H1 (cell line): ENCODE results near the gene KAZALD1. TPM values are rescaled to one million over a fixed set of nuclear protein-coding genes. Genes with fewer than 3 reads are reported as not detected.

ENCODE experiments used
- CTCF ChIA-PET: fragments of 300-600 bp; sonication (Branson Sonifier 250); formaldehyde crosslinking; loops from one replicate; lab custom pipeline; 2021; ENCODE audit not compliant: partially characterized antibody; lab: Charles Lee
- POLR2A ChIA-PET: fragments of 300-600 bp; sonication (Branson Sonifier 250); formaldehyde crosslinking; loops from one replicate; lab custom pipeline; 2021; ENCODE audit warnings: inconsistent platforms; ENCODE audit not compliant: partially characterized antibody; lab: Charles Lee
- DNase-seq, 2 experiments: peaks; one replicate each; pipeline versions ENCODE4 v3.0.0 to v3.0.0-alpha.2; 2010 to 2022; ENCODE audit warnings: low spot score in 2 of 2, low read depth in 1 of 2, mixed read lengths in 1 of 2
- FAIRE-seq: peaks from 2 replicates; lab custom pipeline; 2011; peaks lifted over from hg19 to GRCh38; lab: Jason Lieb, UNC
- H2AFZ ChIP-seq: 2 replicates; pipeline ENCODE4 v1.8.1; 2012; ENCODE audit warnings: low read length, inconsistent platforms
- H2AK5ac ChIP-seq: 2 replicates; pipeline ENCODE4 v1.6.1; 2013; ENCODE audit warnings: low read depth, low read length
- H2BK120ac ChIP-seq: replicated peaks from 2 replicates; pipeline ENCODE3; 2013; ENCODE audit warnings: low read depth, low read length, inconsistent platforms
- H2BK12ac ChIP-seq: 2 replicates; pipeline ENCODE4 v1.6.1; 2013; ENCODE audit warnings: low read depth, low read length
- H2BK15ac ChIP-seq: 2 replicates; pipeline ENCODE4 v1.6.1; 2013; ENCODE audit warnings: low read length
- H2BK20ac ChIP-seq: 2 replicates; pipeline ENCODE4 v1.6.1; 2013; ENCODE audit warnings: low read length
- H2BK5ac ChIP-seq: 2 replicates; pipeline ENCODE4 v1.6.1; 2013; ENCODE audit warnings: low read depth, low read length
- H3K14ac ChIP-seq: 2 replicates; pipeline ENCODE4 v1.6.1; 2013; ENCODE audit warnings: inconsistent platforms; ENCODE audit not compliant: insufficient read length
- H3K18ac ChIP-seq: 2 replicates; pipeline ENCODE4 v1.6.1; 2013; ENCODE audit warnings: low read length; ENCODE audit errors: extremely low read depth
- H3K23ac ChIP-seq: 2 replicates; pipeline ENCODE4 v1.6.1; 2013; ENCODE audit warnings: inconsistent platforms; ENCODE audit not compliant: insufficient read length
- H3K23me2 ChIP-seq: 2 replicates; pipeline ENCODE4 v1.6.1; 2013; ENCODE audit warnings: low read depth, low read length
- H3K27ac ChIP-seq: 2 replicates; pipeline ENCODE4 v1.6.1; 2011; ENCODE audit warnings: low read depth, low read length, inconsistent platforms
- H3K27me3 ChIP-seq, 4 experiments: replicated peaks in 1 of 4; 1 replicate in 1 of 4; 2 replicates in 3 of 4; pipeline versions ENCODE4 v1.6.1 to v1.8.1; 2011 to 2013; ENCODE audit warnings: low read length in 3 of 4, mild to moderate bottlenecking in 3 of 4, inconsistent platforms in 2 of 4, mixed read lengths in 2 of 4, moderate library complexity in 1 of 4; ENCODE audit not compliant: control insufficient read depth in 3 of 4, insufficient read depth in 3 of 4; ENCODE audit errors: extremely low read depth in 1 of 4
- H3K36me3 ChIP-seq, 4 experiments: 2 replicates each; pipeline versions ENCODE4 v1.6.1 to v1.8.1; 2011 to 2013; ENCODE audit warnings: mild to moderate bottlenecking in 4 of 4, low read length in 3 of 4, moderate library complexity in 2 of 4, control low read depth in 1 of 4, inconsistent platforms in 1 of 4; ENCODE audit not compliant: insufficient read depth in 4 of 4, control insufficient read depth in 2 of 4
- H3K4ac ChIP-seq: replicated peaks from 2 replicates; pipeline ENCODE3; 2013; ENCODE audit warnings: low read length, low read depth, mixed read lengths, inconsistent platforms; ENCODE audit not compliant: insufficient read length
- H3K4me1 ChIP-seq, 4 experiments: replicated peaks in 1 of 4; 1 replicate in 1 of 4; 2 replicates in 3 of 4; pipeline versions ENCODE4 v1.6.1 to v1.8.1; 2011 to 2013; ENCODE audit warnings: low read length in 3 of 4, inconsistent platforms in 2 of 4, mixed read lengths in 1 of 4; ENCODE audit not compliant: insufficient read depth in 4 of 4, control insufficient read depth in 3 of 4
- H3K4me2 ChIP-seq, 2 experiments: 2 replicates each; pipeline versions ENCODE4 v1.6.1 to v1.8.1; 2011 to 2013; ENCODE audit warnings: low read depth in 2 of 2, low read length in 2 of 2, control low read depth in 1 of 2, inconsistent platforms in 1 of 2, mild to moderate bottlenecking in 1 of 2; ENCODE audit not compliant: insufficient read depth in 1 of 2
- H3K4me3 ChIP-seq, 4 experiments: fragments of 200-600, 300-600 bp in 1 of 4; sonication (generic), shearing (Covaris generic), sonication (Bioruptor Twin) in 1 of 4; 2 replicates each; pipeline versions ENCODE4 v1.5.1 to v1.8.1; 2011 to 2016; ENCODE audit warnings: low read length in 4 of 4, low read depth in 3 of 4, control low read depth in 2 of 4, inconsistent platforms in 2 of 4, mild to moderate bottlenecking in 2 of 4, mixed read lengths in 1 of 4, moderate library complexity in 1 of 4; ENCODE audit not compliant: insufficient read depth in 2 of 4; ENCODE audit errors: extremely low read depth in 1 of 4
- H3K56ac ChIP-seq: replicated peaks from 2 replicates; pipeline ENCODE3; 2013; ENCODE audit warnings: low read depth, mild to moderate bottlenecking, mixed read lengths, low read length, inconsistent platforms; ENCODE audit not compliant: insufficient read length
- H3K79me1 ChIP-seq: 2 replicates; pipeline ENCODE4 v1.6.1; 2013; ENCODE audit warnings: low read depth, low read length, control low read depth
- H3K79me2 ChIP-seq, 2 experiments: 2 replicates each; pipeline versions ENCODE4 v1.6.1 to v1.8.1; 2012 to 2013; ENCODE audit warnings: low read length in 2 of 2, mild to moderate bottlenecking in 2 of 2, inconsistent platforms in 1 of 2; ENCODE audit not compliant: insufficient read depth in 2 of 2, control insufficient read depth in 1 of 2
- H3K9ac ChIP-seq, 4 experiments: replicated peaks in 1 of 4; 1 replicate in 1 of 4; 2 replicates in 3 of 4; pipeline versions ENCODE4 v1.6.1 to v1.8.1; 2011 to 2013; ENCODE audit warnings: low read depth in 3 of 4, low read length in 3 of 4, control low read depth in 2 of 4, mild to moderate bottlenecking in 2 of 4, moderate library complexity in 2 of 4, inconsistent platforms in 1 of 4; ENCODE audit errors: extremely low read depth in 1 of 4
- H3K9me3 ChIP-seq, 2 experiments: 2 replicates each; pipeline versions ENCODE4 v1.6.1 to v1.8.1; 2012 to 2013; ENCODE audit warnings: mild to moderate bottlenecking in 2 of 2, moderate library complexity in 2 of 2, control low read depth in 1 of 2, inconsistent platforms in 1 of 2, low read depth in 1 of 2, low read length in 1 of 2, mixed read lengths in 1 of 2; ENCODE audit not compliant: insufficient read depth in 2 of 2
- H4K20me1 ChIP-seq, 2 experiments: replicated peaks in 1 of 2; 2 replicates each; pipeline versions ENCODE3 to v1.8.1; 2011 to 2013; ENCODE audit warnings: inconsistent platforms in 2 of 2, low read length in 2 of 2, mild to moderate bottlenecking in 1 of 2; ENCODE audit not compliant: insufficient read depth in 2 of 2, control insufficient read depth in 1 of 2
- H4K5ac ChIP-seq: 2 replicates; pipeline ENCODE4 v1.6.1; 2013; ENCODE audit warnings: low read length, low read depth, mixed read lengths, inconsistent platforms; ENCODE audit not compliant: insufficient read length
- H4K8ac ChIP-seq: 2 replicates; pipeline ENCODE4 v1.8.0; 2013; ENCODE audit warnings: mild to moderate bottlenecking, moderate library complexity, low read length, inconsistent platforms; ENCODE audit not compliant: insufficient read depth; ENCODE audit errors: extremely low read depth
- H4K91ac ChIP-seq: replicated peaks from 2 replicates; pipeline ENCODE3; 2013; ENCODE audit warnings: low read length, mixed read lengths, inconsistent platforms; ENCODE audit not compliant: insufficient read length
- ATF3 ChIP-seq: IDR thresholded peaks from 2 replicates; pipeline ENCODE4 v1.6.1; 2011; ENCODE audit warnings: low read depth, mild to moderate bottlenecking, low read length; ENCODE audit not compliant: insufficient read depth
- CEBPB ChIP-seq: IDR thresholded peaks from 2 replicates; pipeline ENCODE4 v1.6.1; 2012; ENCODE audit warnings: low read depth, low read length
- CTBP2 ChIP-seq: IDR thresholded peaks from 2 replicates; pipeline ENCODE4 v1.7.0; 2011; ENCODE audit warnings: borderline replicate concordance, mild to moderate bottlenecking, moderate library complexity, mixed read lengths, low read length; ENCODE audit not compliant: insufficient read depth, insufficient read length
- EZH2 ChIP-seq: fragments of 200-600 bp; sonication (generic); IDR thresholded peaks from 2 replicates; pipeline ENCODE4 v1.7.1; 2012; ENCODE audit warnings: low read depth, mild to moderate bottlenecking, moderate library complexity, low read length, inconsistent platforms; ENCODE audit not compliant: severe bottlenecking
- GABPA ChIP-seq: IDR thresholded peaks from 2 replicates; pipeline ENCODE4 v1.6.1; 2011; ENCODE audit warnings: mild to moderate bottlenecking, low read length, moderate library complexity, borderline replicate concordance; ENCODE audit not compliant: insufficient read depth
- HDAC2 ChIP-seq, 2 experiments: fragments of 300-600 bp in 1 of 2; sonication (generic) in 1 of 2; IDR thresholded peaks; 2 replicates each; pipeline ENCODE4 v1.6.1; 2011 to 2012; ENCODE audit warnings: low read depth in 2 of 2, low read length in 2 of 2, mild to moderate bottlenecking in 2 of 2, moderate library complexity in 2 of 2, borderline replicate concordance in 1 of 2, inconsistent platforms in 1 of 2
- RBBP5 ChIP-seq: IDR thresholded peaks from 2 replicates; pipeline ENCODE4 v1.7.1; 2012; ENCODE audit warnings: low read depth, mild to moderate bottlenecking, inconsistent platforms, low read length, moderate library complexity, borderline replicate concordance
- TBP ChIP-seq: IDR thresholded peaks from 2 replicates; pipeline ENCODE4 v1.6.1; 2011; ENCODE audit warnings: low read depth, low read length, improper control_type of control experiment
- WGBS, 2 experiments: shearing (Covaris generic) in 1 of 2; methylation state at CpG; one replicate each; pipeline versions ENCODE4 v1.1.6 to v1.1.7; 2013 to 2015; ENCODE audit warnings: low lambda C conversion rate in 2 of 2, mixed read lengths in 2 of 2, inconsistent platforms in 1 of 2, low coverage in 1 of 2, missing lambda C conversion rate in 1 of 2; ENCODE audit not compliant: insufficient replicate concordance in 2 of 2, insufficient coverage in 1 of 2, insufficient read length in 1 of 2; ENCODE audit errors: extremely low coverage in 1 of 2, missing lambda C conversion rate in 1 of 2; 5-methylcytosine and 5-hydroxymethylcytosine counted together
- polyA plus RNA-seq, 7 experiments: library from polyadenylated mRNA; depleted of rRNA in 3 of 7; stranded (reverse) in 5 of 7; unstranded in 2 of 7; fragments of >200 nt in 5 of 7; fragments of 200-250 nt in 2 of 7; gene quantifications; 1 replicate in 5 of 7; 2 replicates in 1 of 7; 4 replicates in 1 of 7; pipeline versions ENCODE4 v1.2.1 to v1.2.3, GENCODE V29; 2011 to 2013; ENCODE audit warnings: missing spikeins in 2 of 7, mixed read lengths in 2 of 7
- total RNA-seq: library from RNA; stranded (reverse); fragmentation: NEBNext Ultra II Directional; extraction: Animal tissue kit (Norgen Biotek cat#: 25700); gene quantifications from 2 replicates; pipeline ENCODE4 v1.2.1, GENCODE V29; 2021

The KAZALD1 gene
- total and polyA plus RNA-seq, 2 of the 8 experiments (the other 6 are each of a cell fraction or from before 2014, with no cell fraction given): 0.65 to 1.9 TPM

DNA sequence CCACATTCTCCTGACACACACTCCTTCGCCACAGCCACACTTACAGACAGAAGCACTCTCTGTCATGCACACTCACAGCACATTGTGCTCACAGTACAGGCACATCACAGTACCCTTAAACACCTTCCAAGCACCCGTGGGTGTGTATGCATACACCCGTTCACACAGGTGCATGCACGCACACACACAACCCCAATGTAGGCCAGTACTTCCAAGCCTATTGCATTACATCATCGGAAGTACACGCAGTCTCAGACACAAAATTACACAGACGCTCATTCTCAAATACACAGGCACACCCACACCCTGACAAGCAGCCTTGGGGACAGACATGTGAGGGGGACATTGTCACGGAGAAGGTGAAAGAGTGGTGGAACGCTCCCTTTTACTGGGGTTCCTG is 11.1 kb downstream of the KAZALD1 start:
- Histone ChIP-seq H3K18ac (no peak overlapping the region), H2BK20ac (no peak overlapping the region), H3K56ac (no peak overlapping the region), H2BK15ac (no peak overlapping the region; the same call in 1 of the 2 replicates), H3K23ac (no peak overlapping the region), H3K9me3 (no peaks in the 10 kb centered on the region), H3K4me2 (peak overlapping the region in 1 of 2 experiments; percentile 28; a peak in 1 of 4 replicates), H4K5ac (no peak overlapping the region), H2AK5ac (peak overlapping the region; percentile 65), H2BK12ac (peak overlapping the region; percentile 40; the same call in 1 of the 2 replicates), H3K27me3 (peaks cover 5 to 41% (median 33%) of the 10 kb centered on the region in 4 experiments), H3K36me3 (no peaks in the 10 kb centered on the region), H3K79me2 (no peaks in the 10 kb centered on the region), H3K23me2 (no peaks in the 10 kb centered on the region), H3K4ac (no peak overlapping the region), H4K20me1 (peaks cover 0 to 1% of the 10 kb centered on the region in 2 experiments), H2BK120ac (no peak overlapping the region), H4K8ac (no peak overlapping the region), H2BK5ac (no peak overlapping the region), H3K4me3 (peak overlapping the region in 1 of 4 experiments; percentile 51; a peak in 1 of 8 replicates), H2AFZ (no peak overlapping the region), H4K91ac (no peak overlapping the region), H3K27ac (no peak overlapping the region), H3K9ac (no peak overlapping the region), H3K14ac (no peak overlapping the region), H3K79me1 (no peaks in the 10 kb centered on the region), H3K4me1 (peaks cover 0 to 8% (median 3%) of the 10 kb centered on the region in 4 experiments; a peak in 4 of 7 replicates)
- DNase-seq: no peak
- ChIA-PET CTCF (interaction anchor here (1.3 to 59.5 kb wide), 5 partner anchors 26 to 67 kb away, joined by 5 to 2176 read pairs (median 240); partner anchors contain the start of genes KAZALD1, PDZD7 and SFXN3), POLR2A (no interaction called here)
- no peak for FAIRE-seq
- 81% methylated on average over 9 of the region's 9 CpGs; no CpG with 5 or more reads in 1 of the 2 experiments for WGBS, 2 experiments
- peak; percentile 45 for TF ChIP-seq EZH2
- TF ChIP-seq HDAC2 (IDR thresholded peaks at IDR 0.05; ENCODE audit: borderline replicate concordance in 1 of 2, low read depth in 2 of 2, low read length in 2 of 2): no peak
- no peak for TF ChIP-seq TBP
- no peak for TF ChIP-seq ATF3
- TF ChIP-seq CTBP2: no peak
- no peak for TF ChIP-seq GABPA
- TF ChIP-seq RBBP5: no peak
- TF ChIP-seq CEBPB: no peak
